GM21423 (cell line): ENCODE results near the gene GIMD1.
"Not testable (repeated sequence)": the region's sequence is repeated elsewhere in the genome, so short reads cannot be mapped to it uniquely, and the experiment has no call there.

Experiments
- ATAC-seq: cut with Tn5 transposase; IDR thresholded peaks from one replicate; pipeline ENCODE4 v1.9.1; 2021; ENCODE audit warnings: mild to moderate bottlenecking, moderate library complexity; ENCODE audit not compliant: unreplicated experiment

GIMD1 gene

DNA sequence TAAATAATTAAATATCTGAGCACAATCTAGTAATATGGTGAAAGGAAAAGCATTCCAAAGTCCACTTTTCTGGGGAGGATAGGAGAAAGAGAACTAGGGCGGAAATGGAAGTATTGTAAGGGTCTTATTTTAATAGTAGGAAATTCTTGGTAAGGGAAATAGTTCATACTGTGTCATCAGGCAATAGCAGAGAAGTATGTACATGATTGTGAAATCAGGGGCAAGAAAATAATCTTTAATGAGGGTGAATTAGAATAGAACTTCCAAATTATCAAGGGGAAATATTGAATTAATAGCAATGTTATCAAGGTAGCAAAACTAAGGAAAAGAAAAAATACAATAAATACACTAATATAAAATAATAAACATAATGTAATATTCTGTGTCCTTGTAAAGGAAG is 14.8 kb downstream of the GIMD1 start:
- no peak for ATAC-seq

DNA sequence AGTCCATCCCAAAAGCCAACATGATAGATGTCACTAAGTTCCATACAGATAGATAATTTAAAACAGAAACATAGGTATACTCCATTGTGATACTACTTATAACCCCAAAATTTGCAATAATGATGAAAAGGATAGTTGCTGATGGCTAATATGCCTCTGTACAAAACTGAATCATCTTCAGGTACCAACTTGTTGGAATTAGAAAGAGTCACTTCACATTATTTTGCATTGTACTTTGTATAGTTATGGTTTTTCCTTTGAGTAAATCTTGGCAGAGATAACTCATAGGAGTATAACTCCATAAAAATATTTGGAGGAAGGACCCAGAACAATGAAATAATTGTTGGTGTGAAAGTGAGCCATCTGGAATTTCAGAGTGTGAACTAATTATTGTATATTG is 17.6 kb downstream of the GIMD1 start:
- ATAC-seq = no peak

GRCh38 chr4:106347167-106347566 is 21.4 kb downstream of the GIMD1 start:
- ATAC-seq = no peak

DNA sequence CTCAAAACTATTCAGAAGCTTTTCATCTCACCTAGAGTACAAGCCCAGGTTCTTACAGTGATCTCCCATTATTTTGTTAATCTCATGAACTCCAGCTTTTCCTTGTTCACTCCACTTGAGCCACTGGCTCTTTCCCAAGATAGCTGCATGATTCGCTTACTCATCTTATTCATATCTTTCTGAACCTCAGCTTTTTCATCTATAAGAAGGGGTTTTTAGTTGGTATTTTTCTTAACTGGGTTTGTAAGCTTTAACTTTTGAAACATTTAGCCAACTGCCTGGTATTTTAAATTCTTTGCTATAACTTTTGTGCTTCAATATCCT is 24.0 kb downstream of the GIMD1 start:
- ATAC-seq = no peak

DNA sequence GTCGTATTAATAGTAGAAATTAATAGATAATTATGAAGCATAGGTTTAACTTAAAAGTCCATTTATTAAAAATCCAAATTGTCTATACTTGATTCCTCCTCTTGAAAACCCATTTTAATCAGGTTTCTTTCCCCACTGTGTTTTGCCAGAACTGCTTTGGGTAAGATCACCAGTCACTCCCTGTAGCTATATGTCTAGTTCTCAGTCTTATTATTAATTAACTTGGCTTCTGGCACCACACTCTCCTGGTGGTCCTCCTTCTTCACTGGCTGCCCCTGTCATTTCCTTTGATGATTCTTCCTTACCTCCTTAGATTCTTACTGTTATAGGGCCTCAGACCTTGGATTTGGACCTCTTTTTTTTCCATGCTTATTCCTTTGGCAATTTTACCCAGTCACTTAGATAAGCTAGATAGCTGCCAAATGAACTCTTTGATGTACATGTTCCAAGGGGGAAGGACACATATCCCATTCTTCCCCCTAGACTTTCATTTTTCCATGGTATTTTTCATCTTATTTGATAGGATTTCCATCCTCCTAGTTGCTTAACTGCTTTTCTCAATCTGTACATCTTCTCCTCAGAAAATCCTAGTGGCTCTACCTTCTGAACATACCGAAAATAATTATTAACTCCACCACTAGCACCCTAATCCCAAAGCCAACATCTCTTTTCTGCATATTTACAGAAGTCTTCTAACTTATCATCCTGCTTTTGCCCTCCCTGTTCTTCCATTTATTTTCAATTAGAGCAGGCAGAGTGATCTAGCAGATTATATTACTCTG is 24.5 kb downstream of the GIMD1 start:
- no peak for ATAC-seq

- ATAC-seq = no peak
Measured at GRCh38 chr4:106340774-106341173, 27.8 kb downstream of the GIMD1 start.

- ATAC-seq = no peak
Measured at GRCh38 chr4:106339431-106339830, 29.1 kb downstream of the GIMD1 start.

DNA sequence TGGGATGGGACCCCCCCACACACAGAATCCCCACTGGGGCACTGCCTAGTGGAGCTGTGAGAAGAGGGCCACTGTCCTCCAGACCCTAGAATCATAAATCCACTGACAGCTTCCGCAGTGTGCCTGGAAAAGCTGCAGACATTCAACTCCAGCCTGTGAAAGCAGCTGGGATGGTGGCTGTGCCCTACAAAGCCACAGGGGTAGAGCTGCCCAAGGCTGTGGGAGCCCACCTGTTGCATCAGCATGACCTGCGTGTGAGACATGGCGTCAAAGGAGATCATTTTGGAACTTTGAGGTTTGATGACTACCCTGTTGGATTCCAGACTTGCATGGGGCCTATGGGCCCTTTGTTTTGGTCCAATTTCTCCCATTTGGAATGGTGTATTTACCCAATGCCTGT is 29.9 kb downstream of the GIMD1 start:
- ATAC-seq = no peak

- no peak for ATAC-seq
Measured at GRCh38 chr4:106337916-106338315, 30.7 kb downstream of the GIMD1 start.

- no peak for ATAC-seq
Measured at GRCh38 chr4:106336618-106337017, 32.0 kb downstream of the GIMD1 start.

DNA sequence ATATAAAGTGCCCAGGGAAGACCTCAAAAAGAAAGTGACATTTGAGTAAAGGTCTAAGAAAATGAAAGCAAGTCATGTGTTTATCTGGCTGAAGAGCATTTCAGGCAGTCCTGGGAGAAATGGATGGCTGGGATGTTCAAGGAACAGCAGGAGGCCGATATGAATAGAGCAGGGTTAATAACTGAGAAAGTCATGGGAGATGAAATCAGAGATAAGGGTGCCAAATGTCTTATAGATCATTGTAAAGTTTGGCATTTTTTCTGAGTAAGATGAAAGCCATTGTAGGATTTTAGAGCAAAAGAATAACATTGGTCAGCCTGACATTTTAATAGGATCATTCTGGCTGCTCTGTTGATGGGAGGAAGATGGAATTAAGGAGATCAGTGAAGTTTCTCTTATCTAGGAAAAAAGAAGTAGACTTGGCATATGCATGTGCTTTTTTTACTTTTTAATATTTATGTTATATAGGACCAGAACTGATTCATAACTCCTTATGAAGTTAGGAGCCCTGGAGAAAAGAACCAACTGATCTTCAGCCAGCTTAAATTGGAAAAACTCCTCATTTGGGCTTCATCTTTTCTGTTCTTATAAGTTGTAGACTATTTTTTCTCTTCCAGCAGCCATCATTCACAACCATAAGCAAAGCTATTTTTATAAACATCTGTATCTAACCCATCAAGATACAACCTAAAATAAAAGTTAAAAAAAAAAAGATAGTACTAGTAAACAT is 33.7 kb downstream of the GIMD1 start:
- no peak for ATAC-seq

DNA sequence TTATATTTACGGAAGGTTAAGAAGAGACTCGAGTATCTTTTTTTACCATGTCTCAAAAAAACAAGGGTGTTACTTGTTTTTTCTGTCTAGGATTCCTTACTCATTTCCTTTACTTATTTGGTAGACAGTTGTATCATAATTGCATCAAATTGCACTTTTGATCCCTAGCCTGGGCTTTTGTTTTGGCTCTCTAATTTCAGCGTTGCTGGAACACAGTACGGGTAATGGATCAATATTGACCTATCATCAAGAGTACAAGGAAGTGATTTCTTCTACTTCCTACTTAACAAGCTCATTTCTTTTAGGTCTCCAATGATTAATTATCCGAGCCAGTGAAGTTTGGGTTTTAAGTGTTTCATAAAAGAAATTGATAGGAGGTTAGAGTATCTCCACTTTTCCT is 35.4 kb downstream of the GIMD1 start:
- ATAC-seq = no peak

DNA sequence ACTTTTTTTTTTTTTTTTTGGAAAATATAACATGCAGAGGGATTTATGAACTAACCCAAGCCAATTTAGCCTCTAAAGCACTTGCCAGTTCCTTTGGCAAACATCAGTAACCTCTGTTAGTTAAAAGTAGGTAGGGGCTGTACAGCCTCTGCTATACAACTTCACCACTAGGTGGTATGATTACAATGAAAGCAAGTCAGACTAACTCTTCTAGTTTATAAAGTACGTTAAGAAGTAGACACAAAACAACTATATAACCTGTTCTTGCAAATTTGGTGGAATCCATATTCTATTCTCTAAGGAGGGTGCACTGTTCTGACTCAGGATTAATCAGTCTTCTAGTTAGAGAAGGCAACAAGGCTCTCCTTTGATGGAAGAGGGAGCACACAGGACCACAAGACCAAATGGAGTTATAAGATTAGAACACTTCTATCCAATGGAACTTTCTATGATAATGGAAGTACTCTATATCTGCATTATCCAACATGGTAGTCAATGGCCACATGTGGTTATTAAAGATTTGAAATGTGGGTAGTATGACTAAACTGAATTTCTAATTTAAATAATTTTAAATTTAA is 39.4 kb downstream of the GIMD1 start:
- peak; percentile 85 for ATAC-seq

- no peak for ATAC-seq
Measured at GRCh38 chr4:106325800-106326199, 42.8 kb downstream of the GIMD1 start.

DNA sequence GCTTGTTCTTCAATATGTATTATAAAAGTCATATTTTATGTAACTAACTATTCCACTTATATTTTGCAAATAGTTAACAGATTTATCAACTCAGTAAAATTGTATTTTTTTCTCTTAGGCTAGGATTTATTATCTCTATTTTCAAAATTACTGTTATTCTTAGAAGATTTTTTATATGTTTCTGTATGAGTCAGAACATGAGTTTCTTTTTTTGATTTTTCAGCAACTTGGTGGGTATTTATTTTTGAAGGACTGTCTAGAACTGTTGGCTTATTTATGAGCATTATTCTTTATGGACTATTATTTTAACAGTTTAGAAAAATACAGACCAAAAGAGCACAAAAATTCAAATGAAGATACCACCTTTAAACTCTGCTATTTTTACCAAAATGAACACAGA is 45.5 kb downstream of the GIMD1 start:
- ATAC-seq = no peak

- ATAC-seq = not testable (repeated sequence)
Measured at GRCh38 chr4:106321814-106322213, 46.8 kb downstream of the GIMD1 start.

- ATAC-seq = not testable (repeated sequence)
Measured at GRCh38 chr4:106321168-106321567, 47.4 kb downstream of the GIMD1 start.

DNA sequence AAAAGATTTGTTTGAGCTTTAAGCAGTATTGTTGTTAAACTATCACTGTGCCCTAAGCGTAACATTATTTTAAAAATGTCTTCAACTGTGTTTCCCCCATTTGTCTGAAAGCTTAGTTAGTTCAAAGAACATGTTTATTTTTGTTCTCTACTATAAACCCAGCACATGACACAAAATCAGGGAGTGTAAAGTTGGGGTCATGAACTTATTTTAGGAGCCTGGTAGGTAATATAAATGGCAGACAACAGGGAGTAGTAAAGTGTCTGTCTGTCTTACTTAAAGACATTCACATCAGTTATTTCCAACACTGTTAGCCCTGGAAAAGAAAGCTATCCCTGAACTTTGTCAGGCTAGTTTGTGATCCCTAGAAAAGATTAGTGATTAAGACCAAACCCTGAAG is 48.3 kb downstream of the GIMD1 start:
- ATAC-seq = no peak

- no peak for ATAC-seq
Measured at GRCh38 chr4:106318511-106318910, 50.1 kb downstream of the GIMD1 start.

DNA sequence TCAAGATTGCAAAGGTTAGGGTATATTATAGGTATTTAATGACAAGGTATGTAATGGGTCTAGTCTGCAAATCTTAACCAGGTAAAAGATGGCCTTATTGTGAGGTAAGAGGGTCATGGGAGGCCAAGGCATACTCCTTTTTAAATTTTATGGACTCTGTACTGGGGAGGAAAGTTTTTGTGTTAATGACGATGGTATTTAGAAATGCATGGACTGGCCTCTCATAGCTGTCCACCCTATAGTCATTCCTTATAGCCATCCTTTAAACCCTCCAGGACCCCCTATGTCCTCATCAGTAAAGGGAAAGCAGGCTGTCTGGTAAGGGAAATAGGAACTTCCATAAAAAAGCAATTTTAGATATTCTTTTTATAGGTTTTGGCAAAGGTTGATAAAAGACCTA is 50.8 kb downstream of the GIMD1 start:
- no peak for ATAC-seq

GRCh38 chr4:106316773-106317409 is 51.7 kb downstream of the GIMD1 start:
- ATAC-seq = no peak
